ENCODE results near the gene YEATS2.

- TF ChIP-seq CTCF (IDR thresholded peaks at IDR 0.05) (no peak), EP300 (IDR thresholded peaks at IDR 0.05) (no peak)
Measured at GRCh38 chr3:183829466-183829865, 131.9 kb downstream of the YEATS2 start.
